Activated gamma-delta T cell (primary cell): ENCODE results near the gene EPHB2.

Experiments used
- DNase-seq: peaks from one replicate; lab custom pipeline; 2025; lab: John Stamatoyannopoulos, UW

EPHB2 gene

GRCh38 chr1:22751124-22751531 is 40.5 kb downstream of the EPHB2 start:
- no peak for DNase-seq

GRCh38 chr1:22752339-22752738 is 41.7 kb downstream of the EPHB2 start:
- no peak for DNase-seq

GRCh38 chr1:22753481-22753971 is 42.9 kb downstream of the EPHB2 start:
- no peak for DNase-seq

- no peak for DNase-seq
Measured at GRCh38 chr1:22754106-22754768, 43.6 kb downstream of the EPHB2 start.

- no peak for DNase-seq
Measured at GRCh38 chr1:22754824-22755223, 44.2 kb downstream of the EPHB2 start.

- no peak for DNase-seq
Measured at GRCh38 chr1:22755641-22756040, 45.0 kb downstream of the EPHB2 start.

GRCh38 chr1:22756125-22756735 is 45.6 kb downstream of the EPHB2 start:
- no peak for DNase-seq

GRCh38 chr1:22760455-22760854 is 49.8 kb downstream of the EPHB2 start:
- no peak for DNase-seq

- DNase-seq = no peak
Measured at GRCh38 chr1:22761101-22761500, 50.5 kb downstream of the EPHB2 start.

- no peak for DNase-seq
Measured at GRCh38 chr1:22761821-22762220, 51.2 kb downstream of the EPHB2 start.

- no peak for DNase-seq
Measured at GRCh38 chr1:22763487-22764200, 53.0 kb downstream of the EPHB2 start.

- no peak for DNase-seq
Measured at GRCh38 chr1:22767852-22768251, 57.2 kb downstream of the EPHB2 start.

- no peak for DNase-seq
Measured at GRCh38 chr1:22769932-22770331, 59.3 kb downstream of the EPHB2 start.

GRCh38 chr1:22772014-22772413 is 61.4 kb downstream of the EPHB2 start:
- DNase-seq = no peak

- DNase-seq = no peak
Measured at GRCh38 chr1:22773981-22774832, 63.6 kb downstream of the EPHB2 start.

- no peak for DNase-seq
Measured at GRCh38 chr1:22774833-22775182, 64.2 kb downstream of the EPHB2 start.

GRCh38 chr1:22775478-22775877 is 64.8 kb downstream of the EPHB2 start:
- no peak for DNase-seq

GRCh38 chr1:22776035-22776613 is 65.5 kb downstream of the EPHB2 start:
- DNase-seq = no peak

GRCh38 chr1:22777388-22778057 is 66.9 kb downstream of the EPHB2 start:
- DNase-seq = no peak

GRCh38 chr1:22778408-22778807 is 67.8 kb downstream of the EPHB2 start:
- DNase-seq = no peak

GRCh38 chr1:22778862-22779520 is 68.4 kb downstream of the EPHB2 start:
- no peak for DNase-seq
